ENCODE measurements around the gene FGD1. TPM values are rescaled to one million over a fixed set of nuclear protein-coding genes. Genes with fewer than 3 reads are reported as not detected.
"Not testable (repeated sequence)": the region's sequence is repeated elsewhere in the genome, so short reads cannot be mapped to it uniquely, and the experiment has no call there.

The FGD1 gene
- total RNA-seq (2014; rRNA removed; shearing (Covaris generic)) (8.6 and 9.1 TPM in 2 replicates), polyA plus RNA-seq (2016; fragmentation: Nextera tagmentation; extraction: Ambion mirVana) (5.4 and 6.0 TPM in 2 replicates)

- Histone ChIP-seq H3F3A (ENCODE audit: insufficient read depth) (peaks cover 15% of the 10 kb centered on the region; the same call in 1 of the 2 replicates), H3K36me3 (ENCODE audit: low read depth) (no peaks in the 10 kb centered on the region), H2AFZ (peak within 1 kb of the TSS; percentile 81), H3K27ac (peak within 1 kb of the TSS; percentile 62), H3K4me3 (peak within 1 kb of the TSS; percentile 83), H3K9me2 (ENCODE audit: insufficient read depth) (no peaks in the 10 kb centered on the region), H4K20me1 (ENCODE audit: insufficient read depth) (no peaks in the 10 kb centered on the region), H3K79me2 (ENCODE audit: insufficient read depth) (peaks cover 35% of the 10 kb centered on the region), H3K9me3 (ENCODE audit: low read depth) (no peaks in the 10 kb centered on the region), H3K4me2 (ENCODE audit: unreplicated experiment) (peak within 1 kb of the TSS; percentile 93), H3K4me1 (ENCODE audit: insufficient read depth) (peaks cover 29% of the 10 kb centered on the region), H3K9ac (peak within 1 kb of the TSS; percentile 89), H3K27me3 (replicated peaks; ENCODE audit: insufficient read depth) (no peaks in the 10 kb centered on the region)
- in situ Hi-C loops (cut with MboI) = no loop called here
- TF ChIP-seq EZH2 (IDR thresholded peaks at IDR 0.05; ENCODE audit: insufficient read depth, poor library complexity, severe bottlenecking) = no peak
- no peak for TF ChIP-seq EZH2phosphoT487 (IDR thresholded peaks at IDR 0.05; ENCODE audit: insufficient read depth, low read depth)
- WGBS, 2 experiments (ENCODE audit: low coverage in 1 of 2, low lambda C conversion rate in 2 of 2, missing lambda C conversion rate in 2 of 2) = 0 to 2% methylated on average over 4 to 23 of the region's 51 CpGs
- peak; percentile 77 for DNase-seq
Observed at GRCh38 chrX:54495814-54496516, at the start of gene FGD1. Gene FGD1 (minus strand): TSS chrX:54496234. CDS start chrX:54495432, 802 bp downstream.

DNA sequence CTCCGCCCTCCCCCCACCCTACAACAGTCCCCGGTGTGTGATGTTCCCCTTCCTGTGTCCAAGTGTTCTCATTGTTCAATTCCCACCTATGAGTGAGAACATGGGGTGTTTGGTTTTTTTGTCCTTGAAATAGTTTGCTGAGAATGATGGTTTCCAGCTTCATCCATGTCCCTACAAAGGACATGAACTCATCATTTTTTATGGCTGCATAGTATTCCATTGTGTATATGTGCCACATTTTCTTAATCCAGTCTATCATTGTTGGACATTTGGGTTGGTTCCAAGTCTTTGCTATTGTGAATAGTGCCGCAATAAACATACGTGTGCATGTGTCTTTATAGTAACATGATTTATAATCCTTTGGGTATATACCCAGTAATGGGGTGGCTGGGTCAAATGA lies 46.2 kb upstream of the FGD1 start:
- H3K9ac ChIP-seq; H3K36me3 ChIP-seq (ENCODE audit: low read depth); DNase-seq; H3K27ac ChIP-seq; H4K20me1 ChIP-seq (ENCODE audit: insufficient read depth); H2AFZ ChIP-seq; H3K79me2 ChIP-seq (ENCODE audit: insufficient read depth); in situ Hi-C loops (cut with MboI); H3K27me3 ChIP-seq (replicated peaks; ENCODE audit: insufficient read depth); H3F3A ChIP-seq (ENCODE audit: insufficient read depth); H3K4me1 ChIP-seq (ENCODE audit: insufficient read depth); H3K9me3 ChIP-seq (ENCODE audit: low read depth); H3K4me3 ChIP-seq; H3K4me2 ChIP-seq (ENCODE audit: unreplicated experiment); H3K9me2 ChIP-seq (ENCODE audit: insufficient read depth): not testable (repeated sequence)
- 100% methylated on average over 4 of the region's 4 CpGs; no CpG with 5 or more reads in 1 of the 2 experiments for WGBS, 2 experiments (ENCODE audit: low coverage in 1 of 2, low lambda C conversion rate in 2 of 2, missing lambda C conversion rate in 2 of 2)

GRCh38 chrX:54540289-54540688 lies 44.3 kb upstream of the FGD1 start:
- in situ Hi-C loops (cut with MboI) = no loop called here
- no peak for TF ChIP-seq EZH2 (IDR thresholded peaks at IDR 0.05; ENCODE audit: insufficient read depth, poor library complexity, severe bottlenecking)
- Histone ChIP-seq H4K20me1 (ENCODE audit: insufficient read depth) (no peaks in the 10 kb centered on the region), H3K9ac (no peak overlapping the region), H3K79me2 (ENCODE audit: insufficient read depth) (peaks cover 20% of the 10 kb centered on the region), H3K4me3 (no peak overlapping the region), H3K4me1 (ENCODE audit: insufficient read depth) (no peaks in the 10 kb centered on the region), H2AFZ (no peak overlapping the region), H3K36me3 (ENCODE audit: low read depth) (peaks cover 3% of the 10 kb centered on the region; the same call in 1 of the 2 replicates), H3K27ac (0 out of 2 replicates have a peak overlapping the region, but pooled peaks have one; percentile 12), H3K4me2 (ENCODE audit: unreplicated experiment) (no peak overlapping the region), H3K9me3 (ENCODE audit: low read depth) (no peaks in the 10 kb centered on the region), H3F3A (ENCODE audit: insufficient read depth) (no peaks in the 10 kb centered on the region), H3K27me3 (replicated peaks; ENCODE audit: insufficient read depth) (no peaks in the 10 kb centered on the region), H3K9me2 (ENCODE audit: insufficient read depth) (no peaks in the 10 kb centered on the region)
- WGBS, 2 experiments (ENCODE audit: low coverage in 1 of 2, low lambda C conversion rate in 2 of 2, missing lambda C conversion rate in 2 of 2) = 71 to 75% methylated on average over 3 to 4 of the region's 4 CpGs
- peak; percentile 70 for DNase-seq

- WGBS, 2 experiments (ENCODE audit: low coverage in 1 of 2, low lambda C conversion rate in 2 of 2, missing lambda C conversion rate in 2 of 2) = 67 to 76% methylated on average over 4 of the region's 4 CpGs
- no peak overlapping the region for H3K4me2 ChIP-seq (ENCODE audit: unreplicated experiment)
- no peak for TF ChIP-seq EZH2phosphoT487 (IDR thresholded peaks at IDR 0.05; ENCODE audit: insufficient read depth, low read depth)
- no peak for TF ChIP-seq EZH2 (IDR thresholded peaks at IDR 0.05; ENCODE audit: insufficient read depth, poor library complexity, severe bottlenecking)
Observed at GRCh38 chrX:54534271-54534670, 38.2 kb upstream of the FGD1 start.

More at GRCh38 chrX:54534271-54534670, 38.2 kb upstream of the FGD1 start:
- Histone ChIP-seq H3F3A (ENCODE audit: insufficient read depth) (no peaks in the 10 kb centered on the region), H3K36me3 (ENCODE audit: low read depth) (peaks cover 3% of the 10 kb centered on the region; the same call in 1 of the 2 replicates), H3K4me3 (no peak overlapping the region), H4K20me1 (ENCODE audit: insufficient read depth) (no peaks in the 10 kb centered on the region), H3K9me2 (ENCODE audit: insufficient read depth) (no peaks in the 10 kb centered on the region), H3K79me2 (ENCODE audit: insufficient read depth) (peaks cover 71% of the 10 kb centered on the region), H3K9ac (no peak overlapping the region), H3K4me1 (ENCODE audit: insufficient read depth) (peaks cover 2% of the 10 kb centered on the region; the same call in 1 of the 2 replicates), H3K27me3 (replicated peaks; ENCODE audit: insufficient read depth) (no peaks in the 10 kb centered on the region), H2AFZ (no peak overlapping the region), H3K9me3 (ENCODE audit: low read depth) (no peaks in the 10 kb centered on the region), H3K27ac (no peak overlapping the region)
- in situ Hi-C loops (cut with MboI) = no loop called here
- no peak for DNase-seq

All from GM23248 (cell line).